Right kidney (tissue), 1 donor: Measurements from ENCODE around the gene NXF3.
"Not testable (repeated sequence)": the region's sequence is repeated elsewhere in the genome, so short reads cannot be mapped to it uniquely, and the experiment has no call there.

Experiments
- DNase-seq: peaks from one replicate; pipeline ENCODE4 v3.0.0-alpha.2; 2016

NXF3 gene

GRCh38 chrX:103051260-103051789 is 41.6 kb downstream of the NXF3 start:
- no peak for DNase-seq

GRCh38 chrX:103033371-103033770 is 59.6 kb downstream of the NXF3 start:
- not testable (repeated sequence) for DNase-seq
